H7 (cell line): ENCODE results near the gene CHAC1. TPM values are rescaled to one million over a fixed set of nuclear protein-coding genes. Genes with fewer than 3 reads are reported as not detected.
A peak's percentile ranks its signal among the peaks of the same experiment; 100 is the strongest.

ENCODE experiments used
- DNase-seq: peaks from one replicate; pipeline ENCODE4 v3.0.0; 2012
- H3K27me3 ChIP-seq: 2 replicates; pipeline ENCODE4 v1.6.0; 2011; ENCODE audit warnings: mild to moderate bottlenecking, low read length; ENCODE audit not compliant: control insufficient read depth, insufficient read depth
- H3K36me3 ChIP-seq: replicated peaks from 2 replicates; pipeline ENCODE4 v1.5.1; 2011; ENCODE audit warnings: low read length; ENCODE audit not compliant: control insufficient read depth, insufficient read depth
- H3K4me3 ChIP-seq: 2 replicates; pipeline ENCODE4 v1.5.1; 2011; ENCODE audit warnings: low read depth, mild to moderate bottlenecking, control low read depth, low read length, moderate library complexity; ENCODE audit not compliant: insufficient read depth
- total RNA-seq: library from RNA; depleted of rRNA; stranded (reverse); fragments of >200 nt; shearing (Covaris generic); gene quantifications from 2 replicates; pipeline ENCODE4 v1.2.3, GENCODE V29; 2014

The CHAC1 gene
- total RNA-seq, 1 experiment from 2014 or later: 39.7 TPM

DNA sequence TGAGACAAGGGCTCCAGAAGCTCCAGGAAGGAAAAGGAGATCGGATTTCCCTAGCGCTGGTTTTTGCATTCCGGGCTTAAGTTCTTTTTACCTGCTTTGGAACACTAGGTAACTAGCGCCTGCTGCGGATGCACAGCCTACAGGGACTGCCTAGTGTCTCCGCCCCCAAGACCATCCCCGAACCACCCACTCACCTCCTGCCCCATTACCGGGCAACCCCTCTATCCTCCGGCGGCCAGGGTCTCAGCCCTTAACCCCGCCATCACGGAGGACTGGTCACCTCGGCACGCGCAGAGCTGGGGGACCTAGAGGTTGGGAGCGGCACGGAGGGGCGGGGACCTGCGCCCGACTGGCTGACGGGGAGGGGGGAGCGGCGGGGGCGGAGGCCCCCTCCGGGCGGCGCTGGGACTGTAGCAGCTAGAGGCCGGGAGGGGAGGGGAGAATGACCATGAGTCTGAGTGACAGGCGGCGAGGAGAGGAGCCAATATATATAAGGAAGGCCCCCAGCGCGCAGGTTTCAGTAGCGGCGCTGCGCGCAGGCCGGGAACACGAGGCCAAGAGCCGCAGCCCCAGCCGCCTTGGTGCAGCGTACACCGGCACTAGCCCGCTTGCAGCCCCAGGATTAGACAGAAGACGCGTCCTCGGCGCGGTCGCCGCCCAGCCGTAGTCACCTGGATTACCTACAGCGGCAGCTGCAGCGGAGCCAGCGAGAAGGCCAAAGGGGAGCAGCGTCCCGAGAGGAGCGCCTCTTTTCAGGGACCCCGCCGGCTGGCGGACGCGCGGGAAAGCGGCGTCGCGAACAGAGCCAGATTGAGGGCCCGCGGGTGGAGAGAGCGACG, 24.2 kb upstream of the CHAC1 start, which contains the start of gene DLL4:
DLL4 (plus strand) TSS at position 520 of the 839 bp plus-strand sequence. CDS start 329 bp downstream, outside the sequence.
- H3K27me3 ChIP-seq: peaks cover 90% of the 10 kb centered on the region
- H3K36me3 ChIP-seq: no peaks in the 10 kb centered on the region
- DNase-seq: peak; percentile 98
- H3K4me3 ChIP-seq: peak within 1 kb of the TSS; percentile 46

- H3K27me3 ChIP-seq: peaks cover 83% of the 10 kb centered on the region
- peak; percentile 81 for DNase-seq
These were observed 23.4 kb upstream of the CHAC1 start for GRCh38 chr15:40929660-40930429.

GRCh38 chr15:40930430-40931299, 22.6 kb upstream of the CHAC1 start:
- DNase-seq: peak; percentile 95
- Histone ChIP-seq H3K27me3 (peaks cover 75% of the 10 kb centered on the region), H3K36me3 (no peaks in the 10 kb centered on the region), H3K4me3 (peak overlapping the region; percentile 46)

More at GRCh38 chr15:40929660-40930429, 23.4 kb upstream of the CHAC1 start:
- H3K36me3 ChIP-seq: no peaks in the 10 kb centered on the region
- H3K4me3 ChIP-seq: peak overlapping the region; percentile 46

- no peak for DNase-seq
- H3K27me3 ChIP-seq: peaks cover 66% of the 10 kb centered on the region
- H3K4me3 ChIP-seq: no peak overlapping the region
- no peaks in the 10 kb centered on the region for H3K36me3 ChIP-seq
These were observed 21.8 kb upstream of the CHAC1 start for GRCh38 chr15:40931300-40932142.

- Histone ChIP-seq H3K36me3 (no peaks in the 10 kb centered on the region), H3K4me3 (no peak overlapping the region), H3K27me3 (peaks cover 60% of the 10 kb centered on the region)
- DNase-seq: no peak
These were observed 21.1 kb upstream of the CHAC1 start for GRCh38 chr15:40932156-40932555.

DNA sequence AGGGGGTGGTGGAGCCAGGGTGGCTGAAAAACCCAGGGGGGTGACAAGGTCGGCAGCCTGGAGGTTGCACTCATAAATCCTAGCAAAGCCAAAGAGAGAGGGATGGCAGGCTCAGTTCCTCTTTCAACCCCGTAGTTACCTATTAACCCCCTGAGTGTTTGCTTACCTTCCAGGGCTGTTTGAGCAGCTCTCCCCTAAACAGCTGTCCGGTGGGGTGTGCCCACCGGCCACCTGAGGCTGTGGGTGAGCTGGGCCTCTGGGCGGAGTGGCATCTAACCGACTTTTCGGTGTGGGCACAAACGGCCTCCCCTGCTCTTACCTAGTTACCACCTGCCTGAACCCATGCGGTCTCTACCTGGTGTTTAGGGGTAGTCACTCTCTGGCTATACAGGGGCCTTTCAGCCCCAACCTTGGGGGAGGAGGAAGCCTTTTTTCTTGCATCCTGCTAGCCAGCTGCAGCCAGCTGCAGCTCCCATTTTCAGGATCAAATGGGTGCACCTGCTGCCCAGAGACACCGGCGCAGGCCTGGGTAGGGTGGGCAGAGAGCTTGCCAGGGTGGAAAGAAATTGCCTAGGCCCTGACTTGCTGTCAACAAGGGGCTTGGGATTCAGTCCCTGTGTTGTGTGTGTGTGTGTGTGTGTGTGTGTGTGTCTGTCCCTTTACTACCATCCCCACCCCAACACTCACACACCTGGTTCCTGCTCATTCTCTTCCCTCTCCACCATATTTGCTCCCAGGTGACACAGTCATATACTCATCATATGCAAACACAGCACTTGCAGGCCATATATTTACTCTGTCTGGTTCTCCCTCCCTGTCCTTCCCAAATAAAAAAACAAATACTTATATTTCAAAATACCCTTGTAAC, 20.4 kb upstream of the CHAC1 start:
- Histone ChIP-seq H3K36me3 (no peaks in the 10 kb centered on the region), H3K4me3 (no peak overlapping the region), H3K27me3 (peaks cover 52% of the 10 kb centered on the region)
- DNase-seq: no peak

DNA sequence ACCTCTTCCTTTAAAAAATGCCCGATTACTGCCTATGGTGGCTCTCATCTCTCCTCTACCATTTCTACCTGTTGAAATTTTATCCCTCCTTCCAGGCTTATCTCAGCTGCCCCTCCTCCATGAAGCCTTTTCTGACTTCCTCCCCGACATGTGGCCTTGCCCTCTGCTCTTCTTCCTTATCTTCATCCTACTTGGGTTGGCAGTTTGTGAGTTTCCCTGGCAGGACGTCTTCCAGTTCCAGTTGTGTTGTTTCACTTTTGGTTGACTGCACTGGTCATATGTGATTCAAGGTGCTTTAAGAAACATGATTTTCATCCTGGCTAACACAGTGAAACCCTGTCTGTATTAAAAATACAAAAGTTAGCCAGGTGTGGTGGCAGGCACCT, 19.8 kb upstream of the CHAC1 start:
- DNase-seq: no peak
- H3K4me3 ChIP-seq: no peak overlapping the region
- H3K27me3 ChIP-seq: peaks cover 47% of the 10 kb centered on the region
- H3K36me3 ChIP-seq: no peaks in the 10 kb centered on the region

GRCh38 chr15:40934457-40934856, 18.8 kb upstream of the CHAC1 start:
- Histone ChIP-seq H3K27me3 (peaks cover 37% of the 10 kb centered on the region), H3K36me3 (no peaks in the 10 kb centered on the region), H3K4me3 (no peak overlapping the region)
- no peak for DNase-seq

DNA sequence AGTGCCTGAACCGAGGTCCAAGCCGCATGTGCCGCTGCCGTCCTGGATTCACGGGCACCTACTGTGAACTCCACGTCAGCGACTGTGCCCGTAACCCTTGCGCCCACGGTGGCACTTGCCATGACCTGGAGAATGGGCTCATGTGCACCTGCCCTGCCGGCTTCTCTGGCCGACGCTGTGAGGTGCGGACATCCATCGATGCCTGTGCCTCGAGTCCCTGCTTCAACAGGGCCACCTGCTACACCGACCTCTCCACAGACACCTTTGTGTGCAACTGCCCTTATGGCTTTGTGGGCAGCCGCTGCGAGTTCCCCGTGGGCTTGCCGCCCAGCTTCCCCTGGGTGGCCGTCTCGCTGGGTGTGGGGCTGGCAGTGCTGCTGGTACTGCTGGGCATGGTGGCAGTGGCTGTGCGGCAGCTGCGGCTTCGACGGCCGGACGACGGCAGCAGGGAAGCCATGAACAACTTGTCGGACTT, 17.0 kb upstream of the CHAC1 start:
- H3K27me3 ChIP-seq: peaks cover 30% of the 10 kb centered on the region
- no peaks in the 10 kb centered on the region for H3K36me3 ChIP-seq

DNA sequence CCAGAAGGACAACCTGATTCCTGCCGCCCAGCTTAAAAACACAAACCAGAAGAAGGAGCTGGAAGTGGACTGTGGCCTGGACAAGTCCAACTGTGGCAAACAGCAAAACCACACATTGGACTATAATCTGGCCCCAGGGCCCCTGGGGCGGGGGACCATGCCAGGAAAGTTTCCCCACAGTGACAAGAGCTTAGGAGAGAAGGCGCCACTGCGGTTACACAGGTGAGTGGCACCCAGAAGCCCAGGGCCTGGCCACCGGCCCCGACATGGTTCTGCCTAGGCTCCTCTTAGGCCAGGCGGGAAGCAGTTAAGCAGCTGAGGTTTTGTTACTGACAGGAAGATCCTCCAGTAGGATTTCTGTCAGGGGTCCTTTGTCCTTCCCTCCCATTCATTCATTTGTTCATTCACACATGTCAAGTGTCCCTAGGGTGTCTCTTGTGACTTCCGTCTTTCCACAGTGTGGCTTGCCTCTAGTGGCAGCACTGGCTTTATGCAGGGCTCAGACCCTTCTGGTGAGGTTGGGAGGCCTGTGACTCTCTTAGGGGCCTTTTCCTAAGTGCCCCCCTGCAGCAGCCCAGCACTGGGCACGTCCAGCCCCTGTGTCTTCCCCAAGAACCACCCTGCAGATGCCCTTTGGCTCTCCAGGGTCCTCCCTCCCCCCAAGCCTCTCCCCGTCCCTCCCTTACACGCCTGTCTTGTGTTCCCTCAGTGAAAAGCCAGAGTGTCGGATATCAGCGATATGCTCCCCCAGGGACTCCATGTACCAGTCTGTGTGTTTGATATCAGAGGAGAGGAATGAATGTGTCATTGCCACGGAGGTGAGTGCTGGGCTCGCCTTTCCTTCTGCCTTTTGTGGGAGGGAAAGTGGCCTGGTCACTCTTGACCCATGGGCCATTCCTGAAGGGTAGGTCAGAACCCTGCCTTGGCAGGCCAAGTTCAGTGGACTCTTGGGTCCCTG, 16.3 kb upstream of the CHAC1 start:
- Histone ChIP-seq H3K27me3 (peaks cover 24% of the 10 kb centered on the region), H3K4me3 (no peak overlapping the region), H3K36me3 (no peaks in the 10 kb centered on the region)
- DNase-seq: peak; percentile 82

More for the DNA sequence above, 17.0 kb upstream of the CHAC1 start:
- H3K4me3 ChIP-seq: no peak overlapping the region
- no peak for DNase-seq

DNA sequence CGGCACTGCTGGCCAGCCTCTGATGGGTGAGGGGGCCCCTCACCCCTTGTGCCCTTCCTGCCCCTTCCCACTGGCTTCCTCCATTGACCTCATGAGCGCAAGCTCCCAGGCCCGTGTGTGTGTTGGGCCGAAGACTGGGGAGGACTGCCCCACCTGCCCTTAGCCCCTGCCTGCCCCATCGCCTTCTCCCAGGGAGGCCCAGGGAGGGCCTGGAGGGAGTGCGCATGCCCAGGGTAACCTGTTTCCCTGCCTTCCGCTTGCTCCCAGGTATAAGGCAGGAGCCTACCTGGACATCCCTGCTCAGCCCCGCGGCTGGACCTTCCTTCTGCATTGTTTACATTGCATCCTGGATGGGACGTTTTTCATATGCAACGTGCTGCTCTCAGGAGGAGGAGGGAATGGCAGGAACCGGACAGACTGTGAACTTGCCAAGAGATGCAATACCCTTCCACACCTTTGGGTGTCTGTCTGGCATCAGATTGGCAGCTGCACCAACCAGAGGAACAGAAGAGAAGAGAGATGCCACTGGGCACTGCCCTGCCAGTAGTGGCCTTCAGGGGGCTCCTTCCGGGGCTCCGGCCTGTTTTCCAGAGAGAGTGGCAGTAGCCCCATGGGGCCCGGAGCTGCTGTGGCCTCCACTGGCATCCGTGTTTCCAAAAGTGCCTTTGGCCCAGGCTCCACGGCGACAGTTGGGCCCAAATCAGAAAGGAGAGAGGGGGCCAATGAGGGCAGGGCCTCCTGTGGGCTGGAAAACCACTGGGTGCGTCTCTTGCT, 15.3 kb upstream of the CHAC1 start:
- Histone ChIP-seq H3K4me3 (no peak overlapping the region), H3K27me3 (peaks cover 20% of the 10 kb centered on the region), H3K36me3 (no peaks in the 10 kb centered on the region)
- DNase-seq: peak; percentile 83
